B cell (primary cell): ENCODE data around the gene PRRC2B.

ENCODE experiments used
- EZH2 ChIP-seq: IDR thresholded peaks from 2 replicates; pipeline ENCODE4 v1.6.1; 2012; ENCODE audit warnings: borderline replicate concordance, low read depth, mild to moderate bottlenecking, moderate library complexity, low read length; ENCODE audit not compliant: insufficient read depth, poor library complexity, severe bottlenecking
- TF ChIP-seq, protein P1 (sequence below): fragments of 200-600 bp; IDR thresholded peaks from one replicate; pipeline ENCODE4 v1.8.0; 2022; ENCODE audit warnings: antibody characterized with exemption, mild to moderate bottlenecking

DNA sequence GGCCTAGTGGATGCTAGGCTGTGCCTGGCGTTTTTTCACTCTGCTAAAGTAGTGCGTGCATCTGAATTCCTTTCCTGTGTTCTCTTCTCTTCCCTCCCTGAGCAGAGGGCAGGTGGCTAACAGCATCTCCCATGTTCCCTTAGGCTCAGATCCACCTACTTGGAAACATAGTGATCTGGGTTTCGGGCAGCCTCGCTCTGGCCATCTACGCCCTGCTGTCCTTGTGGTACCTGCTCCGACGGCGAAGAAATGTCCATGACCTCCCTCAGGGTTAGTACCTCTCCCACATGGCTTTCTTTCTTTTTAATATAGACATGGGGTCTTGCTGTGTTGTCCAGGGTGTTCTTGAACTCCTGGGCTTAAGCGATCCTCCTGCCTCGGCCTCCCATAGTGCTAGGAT is 127.3 kb downstream of the PRRC2B start:
- TF ChIP-seq, protein P1, sequence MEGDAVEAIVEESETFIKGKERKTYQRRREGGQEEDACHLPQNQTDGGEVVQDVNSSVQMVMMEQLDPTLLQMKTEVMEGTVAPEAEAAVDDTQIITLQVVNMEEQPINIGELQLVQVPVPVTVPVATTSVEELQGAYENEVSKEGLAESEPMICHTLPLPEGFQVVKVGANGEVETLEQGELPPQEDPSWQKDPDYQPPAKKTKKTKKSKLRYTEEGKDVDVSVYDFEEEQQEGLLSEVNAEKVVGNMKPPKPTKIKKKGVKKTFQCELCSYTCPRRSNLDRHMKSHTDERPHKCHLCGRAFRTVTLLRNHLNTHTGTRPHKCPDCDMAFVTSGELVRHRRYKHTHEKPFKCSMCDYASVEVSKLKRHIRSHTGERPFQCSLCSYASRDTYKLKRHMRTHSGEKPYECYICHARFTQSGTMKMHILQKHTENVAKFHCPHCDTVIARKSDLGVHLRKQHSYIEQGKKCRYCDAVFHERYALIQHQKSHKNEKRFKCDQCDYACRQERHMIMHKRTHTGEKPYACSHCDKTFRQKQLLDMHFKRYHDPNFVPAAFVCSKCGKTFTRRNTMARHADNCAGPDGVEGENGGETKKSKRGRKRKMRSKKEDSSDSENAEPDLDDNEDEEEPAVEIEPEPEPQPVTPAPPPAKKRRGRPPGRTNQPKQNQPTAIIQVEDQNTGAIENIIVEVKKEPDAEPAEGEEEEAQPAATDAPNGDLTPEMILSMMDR = no peak
- no peak for TF ChIP-seq EZH2
